Measurements from ENCODE around the gene DIPK1B.
A peak's percentile ranks its signal among the peaks of the same experiment; 100 is the strongest.

The DIPK1B gene

DNA sequence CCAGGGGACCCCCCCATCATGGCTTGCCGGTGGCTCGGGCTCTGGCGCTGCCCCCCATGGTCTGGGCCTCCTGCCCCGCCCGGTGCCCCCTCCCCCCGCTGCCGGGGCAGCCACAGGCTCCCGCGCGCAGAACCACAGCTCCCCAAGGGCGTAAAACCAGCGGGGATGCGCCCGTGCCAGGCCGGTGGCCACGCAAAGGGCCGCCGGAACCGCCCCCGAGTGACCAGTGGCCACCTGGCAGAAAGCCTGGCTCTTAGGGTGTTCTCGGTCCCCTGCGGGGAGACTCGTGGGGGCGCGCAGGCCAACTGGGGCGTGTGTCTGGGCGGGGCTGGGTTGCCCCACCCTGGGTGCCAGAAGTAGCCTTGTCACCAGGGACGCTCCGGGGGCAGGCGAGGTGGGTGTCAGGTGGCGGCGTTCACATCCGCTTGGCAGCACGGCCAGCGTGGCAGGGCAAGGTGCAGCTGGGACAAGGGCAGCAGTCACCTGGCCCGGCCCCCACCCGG is 24.6 kb upstream of the DIPK1B start:
- no peak overlapping the region for H3K23ac ChIP-seq (ENCODE audit: low read length)
- H3K4ac ChIP-seq (ENCODE audit: low read depth, low read length) = peak overlapping the region; percentile 27
- no peak overlapping the region for H2BK5ac ChIP-seq (ENCODE audit: low read length)
- H3K4me1 ChIP-seq (ENCODE audit: control insufficient read depth, low read depth, low read length) = no peaks in the 10 kb centered on the region
- H4K5ac ChIP-seq (ENCODE audit: low read length) = no peak overlapping the region
- no peak overlapping the region for H2BK15ac ChIP-seq (replicated peaks; ENCODE audit: low read depth)
- H2AK5ac ChIP-seq (ENCODE audit: low read length) = no peak overlapping the region
- H2BK120ac ChIP-seq (ENCODE audit: low read depth, low read length) = no peak overlapping the region
- no peak overlapping the region for H3K27ac ChIP-seq (ENCODE audit: low read depth, low read length)
- H3K4me3 ChIP-seq (ENCODE audit: low read length) = no peak overlapping the region
- H3K79me1 ChIP-seq (ENCODE audit: low read length) = no peaks in the 10 kb centered on the region
- peak overlapping the region; percentile 82 for H3K56ac ChIP-seq (ENCODE audit: low read length)
- H3K27me3 ChIP-seq (ENCODE audit: insufficient read depth, low read length, poor library complexity) = no peaks in the 10 kb centered on the region
- peak overlapping the region; percentile 86 for H3K4me2 ChIP-seq (ENCODE audit: low read length)
- no peak for DNase-seq
- peak overlapping the region; percentile 9 for H3K18ac ChIP-seq (ENCODE audit: low read length)
- peak overlapping the region; percentile 59 for H3K9ac ChIP-seq (ENCODE audit: low read length)
- no peak overlapping the region for H4K8ac ChIP-seq (ENCODE audit: low read depth, low read length)
- no peaks in the 10 kb centered on the region for H3K79me2 ChIP-seq (ENCODE audit: control insufficient read depth, insufficient read depth, low read length)
- no CpG with 5 or more reads among the region's 37 CpGs for WGBS (ENCODE audit: extremely low coverage, insufficient coverage, low lambda C conversion rate)
- H3K36me3 ChIP-seq (ENCODE audit: control insufficient read depth, insufficient read depth, low read length) = no peaks in the 10 kb centered on the region

DNA sequence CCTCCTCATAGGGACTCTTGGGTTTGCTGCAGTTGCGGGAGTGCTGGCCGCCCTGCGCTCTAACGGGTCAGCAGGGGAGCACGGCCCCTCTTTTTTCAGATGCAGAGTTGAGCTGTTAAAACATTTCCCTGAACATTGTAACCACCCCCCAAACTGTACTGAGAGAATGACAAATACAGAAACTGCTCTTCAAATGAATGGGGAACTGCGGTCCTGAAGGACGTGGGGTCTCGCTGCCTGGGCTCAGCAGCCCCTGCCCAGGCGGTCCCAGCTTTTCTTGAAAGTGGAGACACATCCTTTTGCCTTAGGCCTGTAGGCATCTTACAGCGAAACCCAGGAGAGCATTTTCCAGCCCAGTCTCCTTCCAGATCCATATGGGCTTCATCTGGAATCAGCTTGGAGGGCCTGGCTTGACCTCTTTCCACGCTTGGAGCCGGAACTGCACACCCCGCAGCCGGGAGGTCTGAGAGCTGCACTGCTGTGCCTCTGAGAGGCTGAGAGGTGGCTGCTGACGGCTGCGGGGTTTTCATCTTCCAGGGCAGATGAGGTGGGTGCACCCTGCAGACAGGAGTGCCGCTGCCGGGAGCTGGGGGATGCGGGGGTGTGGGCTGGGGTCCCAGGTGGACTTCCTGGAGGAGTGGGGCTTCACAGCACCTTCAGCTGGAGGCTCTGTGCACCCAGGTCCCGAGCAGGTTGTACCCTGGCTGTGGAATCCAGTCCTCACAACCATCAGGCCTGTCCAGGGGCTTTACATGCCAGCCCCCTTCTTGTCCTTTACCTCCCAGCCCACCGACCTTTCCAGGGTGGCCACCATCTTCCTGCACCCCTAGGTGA is 23.9 kb upstream of the DIPK1B start:
- Histone ChIP-seq H2AK5ac (ENCODE audit: low read length) (no peak overlapping the region), H3K4me3 (ENCODE audit: low read length) (no peak overlapping the region), H4K5ac (ENCODE audit: low read length) (no peak overlapping the region), H4K8ac (ENCODE audit: low read depth, low read length) (no peak overlapping the region), H3K56ac (ENCODE audit: low read length) (no peak overlapping the region), H3K9ac (ENCODE audit: low read length) (no peak overlapping the region), H3K27me3 (ENCODE audit: insufficient read depth, low read length, poor library complexity) (no peaks in the 10 kb centered on the region), H3K4ac (ENCODE audit: low read depth, low read length) (no peak overlapping the region), H3K18ac (ENCODE audit: low read length) (no peak overlapping the region), H3K4me1 (ENCODE audit: control insufficient read depth, low read depth, low read length) (no peaks in the 10 kb centered on the region), H3K36me3 (ENCODE audit: control insufficient read depth, insufficient read depth, low read length) (no peaks in the 10 kb centered on the region), H2BK15ac (replicated peaks; ENCODE audit: low read depth) (no peak overlapping the region), H3K79me2 (ENCODE audit: control insufficient read depth, insufficient read depth, low read length) (no peaks in the 10 kb centered on the region), H3K79me1 (ENCODE audit: low read length) (no peaks in the 10 kb centered on the region), H3K23ac (ENCODE audit: low read length) (no peak overlapping the region), H2BK5ac (ENCODE audit: low read length) (no peak overlapping the region), H3K4me2 (ENCODE audit: low read length) (no peak overlapping the region), H3K27ac (ENCODE audit: low read depth, low read length) (no peak overlapping the region), H2BK120ac (ENCODE audit: low read depth, low read length) (no peak overlapping the region)
- WGBS (ENCODE audit: extremely low coverage, insufficient coverage, low lambda C conversion rate) = no CpG with 5 or more reads among the region's 21 CpGs
- no peak for DNase-seq

DNA sequence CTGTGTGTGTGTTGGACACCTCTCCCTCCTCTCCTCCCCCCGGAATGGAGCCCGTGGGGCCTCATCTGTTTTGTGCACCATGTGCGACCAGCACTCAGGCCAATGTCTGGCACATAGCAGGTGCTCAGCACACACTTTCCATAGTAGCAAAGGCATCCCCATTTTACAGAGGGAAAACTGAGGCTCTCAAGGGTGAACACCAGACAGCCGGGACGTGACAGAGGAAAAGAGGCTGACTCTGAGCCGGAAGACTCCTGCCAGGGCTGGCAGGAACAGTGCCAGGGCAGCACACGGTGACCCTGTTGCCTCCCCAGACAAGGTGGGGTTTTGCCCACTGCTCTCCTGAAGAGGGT is 23.3 kb upstream of the DIPK1B start:
- no peak overlapping the region for H3K23ac ChIP-seq (ENCODE audit: low read length)
- no peak overlapping the region for H3K4ac ChIP-seq (ENCODE audit: low read depth, low read length)
- H3K27ac ChIP-seq (ENCODE audit: low read depth, low read length) = no peak overlapping the region
- no peak overlapping the region for H4K8ac ChIP-seq (ENCODE audit: low read depth, low read length)
- H2BK5ac ChIP-seq (ENCODE audit: low read length) = no peak overlapping the region
- H3K36me3 ChIP-seq (ENCODE audit: control insufficient read depth, insufficient read depth, low read length) = no peaks in the 10 kb centered on the region
- H3K4me2 ChIP-seq (ENCODE audit: low read length) = no peak overlapping the region
- no CpG with 5 or more reads among the region's 7 CpGs for WGBS (ENCODE audit: extremely low coverage, insufficient coverage, low lambda C conversion rate)
- H2BK15ac ChIP-seq (replicated peaks; ENCODE audit: low read depth) = no peak overlapping the region
- H4K5ac ChIP-seq (ENCODE audit: low read length) = no peak overlapping the region
- H2AK5ac ChIP-seq (ENCODE audit: low read length) = no peak overlapping the region
- H3K18ac ChIP-seq (ENCODE audit: low read length) = no peak overlapping the region
- H3K79me2 ChIP-seq (ENCODE audit: control insufficient read depth, insufficient read depth, low read length) = no peaks in the 10 kb centered on the region
- no peaks in the 10 kb centered on the region for H3K4me1 ChIP-seq (ENCODE audit: control insufficient read depth, low read depth, low read length)
- no peak overlapping the region for H3K4me3 ChIP-seq (ENCODE audit: low read length)
- no peak for DNase-seq
- no peak overlapping the region for H3K9ac ChIP-seq (ENCODE audit: low read length)
- H3K56ac ChIP-seq (ENCODE audit: low read length) = no peak overlapping the region
- no peaks in the 10 kb centered on the region for H3K79me1 ChIP-seq (ENCODE audit: low read length)
- H3K27me3 ChIP-seq (ENCODE audit: insufficient read depth, low read length, poor library complexity) = no peaks in the 10 kb centered on the region
- H2BK120ac ChIP-seq (ENCODE audit: low read depth, low read length) = no peak overlapping the region

DNA sequence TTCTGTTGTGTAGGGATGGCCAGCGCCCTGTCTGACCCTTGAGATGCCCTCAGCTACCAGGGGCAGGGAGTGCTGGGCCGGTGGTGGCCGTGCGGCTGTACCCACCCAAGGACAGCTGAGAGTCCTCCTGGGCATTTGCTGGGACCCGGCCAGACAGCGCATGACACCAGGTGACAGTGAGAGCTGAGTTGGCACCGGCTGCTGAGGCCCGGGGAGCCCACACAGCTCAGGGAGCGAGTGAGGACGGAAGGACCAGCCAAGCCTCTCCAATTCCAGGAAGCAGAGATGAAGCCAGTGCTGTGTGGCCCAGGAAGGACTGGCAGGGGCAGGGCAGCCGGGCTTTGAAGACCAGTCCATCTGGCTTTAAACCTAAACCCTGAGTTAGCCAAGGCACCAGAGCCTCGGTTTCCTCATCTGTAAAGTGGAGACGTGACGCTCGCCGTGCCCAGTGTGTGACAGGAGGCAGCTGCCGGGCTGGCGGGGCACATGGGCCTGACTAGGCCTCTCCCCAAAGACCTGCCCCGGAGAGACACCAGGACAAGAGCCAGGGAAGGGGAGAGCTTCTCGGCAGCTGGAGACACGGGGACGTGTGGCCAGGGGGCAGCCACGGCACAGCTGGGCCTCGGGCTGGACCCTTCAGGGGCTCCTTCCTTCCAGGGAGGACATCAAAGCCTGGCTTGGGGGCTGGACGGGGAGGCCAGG is 22.1 kb upstream of the DIPK1B start:
- no peaks in the 10 kb centered on the region for H3K79me1 ChIP-seq (ENCODE audit: low read length)
- H2BK15ac ChIP-seq (replicated peaks; ENCODE audit: low read depth) = no peak overlapping the region
- no CpG with 5 or more reads among the region's 25 CpGs for whole genome bisulfite sequencing (ENCODE audit: extremely low coverage, insufficient coverage, low lambda C conversion rate)
- no peak overlapping the region for H4K8ac ChIP-seq (ENCODE audit: low read depth, low read length)
- no peak overlapping the region for H3K4me3 ChIP-seq (ENCODE audit: low read length)
- H3K4me1 ChIP-seq (ENCODE audit: control insufficient read depth, low read depth, low read length) = no peaks in the 10 kb centered on the region
- no peak overlapping the region for H3K23ac ChIP-seq (ENCODE audit: low read length)
- no peak overlapping the region for H2BK120ac ChIP-seq (ENCODE audit: low read depth, low read length)
- no peak overlapping the region for H2BK5ac ChIP-seq (ENCODE audit: low read length)
- no peaks in the 10 kb centered on the region for H3K79me2 ChIP-seq (ENCODE audit: control insufficient read depth, insufficient read depth, low read length)
- no peak overlapping the region for H3K4ac ChIP-seq (ENCODE audit: low read depth, low read length)
- H3K4me2 ChIP-seq (ENCODE audit: low read length) = no peak overlapping the region
- H3K27me3 ChIP-seq (ENCODE audit: insufficient read depth, low read length, poor library complexity) = no peaks in the 10 kb centered on the region
- H3K9ac ChIP-seq (ENCODE audit: low read length) = no peak overlapping the region
- H3K18ac ChIP-seq (ENCODE audit: low read length) = no peak overlapping the region
- H4K5ac ChIP-seq (ENCODE audit: low read length) = no peak overlapping the region
- no peak overlapping the region for H2AK5ac ChIP-seq (ENCODE audit: low read length)
- H3K27ac ChIP-seq (ENCODE audit: low read depth, low read length) = no peak overlapping the region
- DNase-seq = no peak
- H3K36me3 ChIP-seq (ENCODE audit: control insufficient read depth, insufficient read depth, low read length) = no peaks in the 10 kb centered on the region
- no peak overlapping the region for H3K56ac ChIP-seq (ENCODE audit: low read length)

DNA sequence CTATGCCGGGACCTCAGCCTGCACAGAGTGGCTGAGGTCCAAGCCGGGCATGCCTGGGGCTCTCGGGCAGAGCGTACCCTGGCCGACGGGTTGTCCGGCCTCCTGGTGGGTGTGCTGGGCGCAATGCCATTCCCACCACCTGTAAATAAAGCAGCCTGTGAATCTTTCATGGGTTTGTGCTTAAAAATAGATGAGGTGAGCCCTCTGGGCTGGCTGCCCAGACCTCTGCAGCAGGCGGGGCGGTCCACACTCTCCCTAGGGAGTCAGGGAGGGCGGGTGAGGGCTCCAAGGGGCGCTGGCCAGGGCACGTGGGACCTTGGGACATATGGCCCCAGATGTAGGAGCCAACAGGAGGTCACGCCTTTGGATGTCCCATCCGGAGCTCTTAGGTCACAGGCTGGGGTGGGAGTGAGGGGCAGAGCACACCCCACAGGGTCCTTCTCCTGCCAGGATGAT is 21.5 kb upstream of the DIPK1B start:
- no peaks in the 10 kb centered on the region for H3K79me2 ChIP-seq (ENCODE audit: control insufficient read depth, insufficient read depth, low read length)
- H2BK120ac ChIP-seq (ENCODE audit: low read depth, low read length) = no peak overlapping the region
- H3K23ac ChIP-seq (ENCODE audit: low read length) = no peak overlapping the region
- no peak overlapping the region for H3K56ac ChIP-seq (ENCODE audit: low read length)
- no peaks in the 10 kb centered on the region for H3K79me1 ChIP-seq (ENCODE audit: low read length)
- no peak overlapping the region for H3K18ac ChIP-seq (ENCODE audit: low read length)
- H3K9ac ChIP-seq (ENCODE audit: low read length) = no peak overlapping the region
- H4K5ac ChIP-seq (ENCODE audit: low read length) = no peak overlapping the region
- no peak overlapping the region for H2BK5ac ChIP-seq (ENCODE audit: low read length)
- no peak overlapping the region for H3K4ac ChIP-seq (ENCODE audit: low read depth, low read length)
- H3K27me3 ChIP-seq (ENCODE audit: insufficient read depth, low read length, poor library complexity) = no peaks in the 10 kb centered on the region
- no peak overlapping the region for H3K27ac ChIP-seq (ENCODE audit: low read depth, low read length)
- H4K8ac ChIP-seq (ENCODE audit: low read depth, low read length) = no peak overlapping the region
- no CpG with 5 or more reads among the region's 15 CpGs for WGBS (ENCODE audit: extremely low coverage, insufficient coverage, low lambda C conversion rate)
- no peak for DNase-seq
- no peak overlapping the region for H3K4me2 ChIP-seq (ENCODE audit: low read length)
- no peaks in the 10 kb centered on the region for H3K4me1 ChIP-seq (ENCODE audit: control insufficient read depth, low read depth, low read length)
- no peak overlapping the region for H3K4me3 ChIP-seq (ENCODE audit: low read length)
- H2BK15ac ChIP-seq (replicated peaks; ENCODE audit: low read depth) = no peak overlapping the region
- no peaks in the 10 kb centered on the region for H3K36me3 ChIP-seq (ENCODE audit: control insufficient read depth, insufficient read depth, low read length)
- H2AK5ac ChIP-seq (ENCODE audit: low read length) = no peak overlapping the region

Data from mesendoderm (in vitro differentiated cells).